ENCODE data around the gene CHST11.
A peak's percentile ranks its signal among the peaks of the same experiment; 100 is the strongest.
"Not testable (repeated sequence)": the region's sequence is repeated elsewhere in the genome, so short reads cannot be mapped to it uniquely, and the experiment has no call there.

Gene CHST11

GRCh38 chr12:104507672-104508071, 50.9 kb downstream of the CHST11 start:
- no peak for DNase-seq

GRCh38 chr12:104508752-104509446, 52.2 kb downstream of the CHST11 start:
- no peak for DNase-seq

- DNase-seq = no peak
Observed at GRCh38 chr12:104510145-104510872, 53.6 kb downstream of the CHST11 start.

GRCh38 chr12:104510873-104511440, 54.2 kb downstream of the CHST11 start:
- no peak for DNase-seq

- no peak for DNase-seq
Observed at GRCh38 chr12:104513681-104514080, 56.9 kb downstream of the CHST11 start.

GRCh38 chr12:104514092-104514810, 57.5 kb downstream of the CHST11 start:
- DNase-seq = no peak

GRCh38 chr12:104515899-104516298, 59.2 kb downstream of the CHST11 start:
- DNase-seq = no peak

- DNase-seq = no peak
Observed at GRCh38 chr12:104516821-104517220, 60.1 kb downstream of the CHST11 start.

- DNase-seq = no peak
Observed at GRCh38 chr12:104517880-104518279, 61.1 kb downstream of the CHST11 start.

- DNase-seq = no peak
Observed at GRCh38 chr12:104519190-104520019, 62.7 kb downstream of the CHST11 start.

GRCh38 chr12:104520242-104520900, 63.6 kb downstream of the CHST11 start:
- peak; percentile 27 for DNase-seq

- no peak for DNase-seq
Observed at GRCh38 chr12:104521731-104522130, 65.0 kb downstream of the CHST11 start.

- DNase-seq = peak; percentile 70
Observed at GRCh38 chr12:104522985-104523722, 66.4 kb downstream of the CHST11 start.

- no peak for DNase-seq
Observed at GRCh38 chr12:104524034-104524832, 67.5 kb downstream of the CHST11 start.

- DNase-seq = no peak
Observed at GRCh38 chr12:104526320-104526719, 69.6 kb downstream of the CHST11 start.

GRCh38 chr12:104526751-104527150, 70.0 kb downstream of the CHST11 start:
- no peak for DNase-seq

GRCh38 chr12:104527653-104528052, 70.9 kb downstream of the CHST11 start:
- not testable (repeated sequence) for DNase-seq

- DNase-seq = no peak
Observed at GRCh38 chr12:104529130-104529874, 72.6 kb downstream of the CHST11 start.

GRCh38 chr12:104532636-104533035, 75.9 kb downstream of the CHST11 start:
- DNase-seq = peak; percentile 54

- DNase-seq = no peak
Observed at GRCh38 chr12:104533134-104533533, 76.4 kb downstream of the CHST11 start.

All from suppressor macrophage treated with lipopolysaccharide for 4 hours (primary cell).